NCI-H1436 treated with DMSO at 0.1 percent for 48 hours (cell line): Measurements from ENCODE around the gene ZNF714.
"Not testable (repeated sequence)": the region's sequence is repeated elsewhere in the genome, so short reads cannot be mapped to it uniquely, and the experiment has no call there.

Source experiments
- DNase-seq: peaks from one replicate; lab custom pipeline; 2025; lab: John Stamatoyannopoulos, UW

Gene ZNF714

DNA sequence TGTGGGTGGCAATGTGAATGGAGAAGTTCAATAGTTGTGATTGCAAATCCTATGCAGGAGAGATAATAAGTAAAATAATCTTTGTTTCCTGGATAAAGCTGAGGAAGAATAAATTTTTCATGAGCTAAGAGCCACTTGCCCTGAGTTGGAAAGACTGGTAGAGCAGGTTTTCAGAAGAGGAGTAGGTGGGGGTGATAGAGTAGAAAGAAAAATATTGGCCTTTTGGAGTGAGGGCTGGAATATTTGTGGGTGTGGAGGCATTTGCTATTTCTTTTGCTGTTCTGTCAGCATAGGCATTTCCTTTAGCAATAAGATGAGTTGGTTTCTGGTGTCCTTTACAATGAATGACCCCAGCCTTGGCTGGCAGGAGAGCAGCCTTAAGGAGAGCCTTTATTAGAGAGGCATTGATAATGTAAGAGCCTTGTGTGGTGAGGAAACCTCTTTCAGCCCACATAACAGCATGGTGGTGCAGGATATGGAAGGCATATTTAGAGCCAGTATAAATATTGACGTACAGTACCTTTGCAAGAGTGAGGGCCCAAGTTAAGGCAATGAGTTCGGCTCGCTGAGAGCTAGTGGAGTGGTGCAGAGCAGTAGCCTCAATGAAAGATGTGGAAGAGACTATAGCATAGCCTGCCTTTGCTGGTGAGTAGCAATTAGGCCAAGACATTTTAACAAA, 48.2 kb downstream of the ZNF714 start:
- no peak for DNase-seq

DNA sequence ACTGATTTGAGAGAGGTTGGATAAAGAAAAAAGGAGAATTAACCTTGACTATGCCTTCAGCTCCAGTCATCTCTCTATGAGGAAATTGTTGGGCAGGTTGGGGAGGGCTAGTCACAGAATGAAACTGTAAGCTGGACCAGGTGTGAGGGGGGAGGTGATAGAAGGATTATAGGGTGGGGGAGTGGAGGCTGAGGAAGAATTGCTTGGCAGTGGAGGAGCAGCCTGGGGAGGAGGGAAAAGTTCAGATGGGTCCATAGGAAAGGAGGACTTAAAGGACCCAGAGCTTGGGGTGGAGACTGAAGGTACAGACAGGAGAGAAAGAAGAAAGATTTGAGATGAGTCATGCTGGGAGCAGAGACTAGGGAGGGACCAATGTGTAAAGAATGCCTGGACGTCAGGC, 51.6 kb downstream of the ZNF714 start:
- no peak for DNase-seq

DNA sequence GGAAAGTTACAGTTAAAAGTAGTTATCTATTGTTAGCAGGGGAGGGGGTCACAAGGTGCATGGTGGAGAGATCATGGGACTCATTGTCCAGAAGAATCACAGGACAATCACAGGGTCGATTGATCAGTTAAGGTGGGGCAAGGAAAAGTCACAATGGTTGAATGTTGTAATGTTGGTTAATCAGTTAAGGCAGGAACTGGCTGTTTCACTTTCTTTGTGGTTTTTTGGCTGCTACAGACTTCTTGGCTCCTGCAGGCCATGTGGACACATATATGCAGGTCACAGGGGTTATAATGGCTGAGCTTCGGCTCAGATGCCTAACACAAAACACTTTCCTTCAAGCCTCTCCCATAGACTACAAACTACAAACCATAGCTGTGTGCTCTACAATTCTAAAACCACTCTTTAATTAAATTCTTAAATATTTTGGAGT, 52.9 kb downstream of the ZNF714 start:
- DNase-seq = no peak

DNA sequence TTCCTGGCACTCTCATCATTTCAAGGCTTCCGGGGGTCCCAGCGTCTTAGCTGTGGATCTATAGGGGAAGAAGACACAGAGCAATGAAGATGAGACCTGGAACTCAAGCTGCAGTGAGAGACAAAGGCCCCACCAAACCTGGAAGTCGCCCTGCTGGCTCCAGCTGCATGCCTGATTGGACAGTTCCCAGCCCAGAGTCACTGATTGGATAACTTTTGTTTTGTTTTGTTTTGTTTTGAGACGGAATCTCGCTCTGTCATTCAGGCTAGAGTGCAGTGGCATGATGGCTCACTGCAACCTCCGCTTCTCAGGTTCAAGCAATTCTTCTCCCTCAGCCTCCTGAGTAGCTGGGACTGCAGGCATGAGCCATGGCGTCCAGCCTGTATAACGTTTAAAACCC, 53.4 kb downstream of the ZNF714 start:
- DNase-seq = no peak

DNA sequence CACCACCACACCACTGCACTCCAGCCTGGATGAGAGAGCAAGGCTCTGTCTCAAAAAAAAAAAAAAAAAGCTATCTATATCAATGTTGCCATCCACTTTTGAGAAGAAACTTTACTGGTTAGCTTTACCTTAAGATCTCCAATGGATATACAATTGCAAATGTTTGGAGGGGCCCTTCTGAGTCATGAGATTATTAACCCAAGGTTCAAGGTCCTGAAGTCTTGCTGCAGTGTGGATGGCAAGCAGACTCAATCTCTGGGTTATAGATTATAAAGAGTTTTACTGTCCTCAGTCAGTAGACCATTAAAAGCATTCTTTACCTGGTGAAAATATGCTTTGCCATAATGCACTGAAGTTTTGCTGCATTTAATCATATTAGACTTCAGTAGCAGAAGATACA, 56.1 kb downstream of the ZNF714 start:
- DNase-seq = no peak

DNA sequence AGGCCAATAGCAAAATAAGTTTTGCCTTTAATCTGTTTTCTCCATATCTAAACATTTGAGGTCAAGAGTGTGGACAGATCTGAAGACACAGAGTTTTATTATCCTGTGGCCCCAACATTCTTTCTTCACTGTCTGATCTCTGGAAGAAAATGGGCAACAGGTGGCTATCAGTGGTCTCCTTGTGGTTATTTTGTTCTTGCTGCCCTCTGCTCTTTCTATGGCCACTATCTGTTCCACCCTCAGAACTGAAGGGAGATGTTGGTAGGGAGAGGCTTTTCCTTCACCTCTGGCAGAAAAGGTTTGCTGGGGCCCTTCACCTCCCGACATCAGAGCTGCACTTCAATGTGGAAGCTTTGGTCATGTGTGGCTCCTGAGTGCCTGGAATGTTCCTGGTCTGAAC, 59.0 kb downstream of the ZNF714 start:
- not testable (repeated sequence) for DNase-seq

DNA sequence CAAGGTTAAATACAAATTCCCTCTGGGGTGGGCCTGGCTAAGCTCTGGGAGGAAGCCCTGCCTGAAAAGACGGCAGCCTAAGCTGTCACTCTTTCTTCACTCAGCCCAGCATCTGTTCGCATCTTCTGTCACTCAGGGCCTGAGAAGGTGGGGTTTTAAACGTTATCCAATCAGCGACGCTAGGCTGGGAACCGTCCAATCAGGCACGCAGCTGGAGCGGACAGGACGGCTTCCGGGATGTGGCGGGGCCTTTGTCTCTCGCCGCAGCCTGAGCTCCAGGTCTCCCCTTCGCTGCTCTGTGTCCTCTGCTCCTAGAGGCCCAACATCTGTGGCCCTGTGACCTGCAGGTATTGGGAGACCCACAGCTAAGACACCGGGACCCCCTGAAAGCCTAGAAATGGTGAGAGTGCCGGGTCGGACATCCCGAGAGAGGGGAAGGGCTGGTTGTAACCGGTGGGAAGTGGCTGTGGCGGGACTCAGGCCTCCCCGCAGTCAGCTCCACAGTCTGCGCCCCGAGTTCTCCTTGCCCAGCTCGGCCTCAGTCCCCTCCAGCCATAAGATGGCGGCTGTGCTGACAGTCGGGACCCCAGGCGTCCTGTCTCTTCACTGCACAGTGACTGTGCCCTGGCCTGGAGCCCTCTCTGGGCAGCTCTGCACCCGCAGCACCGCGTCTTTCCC, 59.9 kb downstream of the ZNF714 start, which contains the start of gene ZNF431:
Gene ZNF431 (plus strand): TSS at position 254 of the 678 bp plus-strand sequence. CDS start 144 bp downstream, at position 398.
- DNase-seq = peak; percentile 87

DNA sequence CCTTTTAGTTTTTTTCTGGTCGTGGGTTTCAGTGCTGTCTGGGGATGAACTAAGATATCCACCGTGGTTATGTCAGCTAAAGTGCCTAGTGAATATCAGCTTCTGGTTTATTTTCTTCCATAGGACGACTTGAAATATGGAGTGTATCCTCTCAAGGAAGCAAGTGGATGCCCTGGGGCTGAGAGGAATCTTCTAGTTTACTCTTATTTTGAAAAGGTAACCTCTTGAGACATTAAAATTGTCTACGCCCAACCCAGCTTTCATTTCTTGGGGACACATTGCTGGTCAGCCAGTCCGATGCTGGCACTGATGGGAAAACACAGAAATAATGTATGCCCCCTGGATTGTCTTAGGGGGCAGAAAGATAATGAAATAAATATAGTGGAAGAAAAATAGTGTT, 61.4 kb downstream of the ZNF714 start:
- no peak for DNase-seq

DNA sequence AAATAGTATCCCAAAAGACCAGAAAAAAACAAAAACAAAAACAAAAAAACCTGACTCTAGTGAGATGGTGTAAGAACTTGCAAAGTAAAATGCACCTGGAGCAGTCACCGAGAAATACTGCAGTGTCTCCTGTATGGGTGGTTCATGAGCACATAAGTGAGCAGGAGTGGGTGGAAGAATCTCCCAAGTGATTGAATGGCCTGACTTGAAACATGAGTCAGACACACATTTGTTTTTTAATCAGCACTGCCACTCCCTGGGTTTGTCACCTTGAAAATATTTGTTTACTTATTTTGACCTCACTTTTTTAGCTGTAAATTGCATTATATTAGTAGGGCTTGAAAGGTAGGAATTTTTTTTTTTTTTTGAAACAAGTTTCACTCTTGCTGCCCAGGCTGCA, 61.9 kb downstream of the ZNF714 start:
- DNase-seq = no peak

DNA sequence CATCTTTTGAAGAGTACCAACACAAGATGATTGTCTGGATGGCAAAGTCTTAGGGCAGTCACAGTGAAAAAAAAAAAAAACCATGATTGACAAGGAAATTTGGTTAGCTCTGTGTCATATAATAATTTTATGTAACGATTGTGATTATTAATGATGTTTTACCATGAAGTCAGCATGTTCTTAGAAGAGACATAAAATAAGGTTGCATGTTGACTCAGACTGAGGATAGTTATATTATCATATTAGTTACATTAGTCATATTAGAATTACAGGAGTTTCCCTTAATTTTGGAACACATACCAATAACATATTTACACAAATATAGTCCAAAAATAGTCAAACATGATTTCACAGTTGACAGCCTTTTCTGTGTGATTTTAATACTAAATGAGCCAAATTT, 65.5 kb downstream of the ZNF714 start:
- no peak for DNase-seq

DNA sequence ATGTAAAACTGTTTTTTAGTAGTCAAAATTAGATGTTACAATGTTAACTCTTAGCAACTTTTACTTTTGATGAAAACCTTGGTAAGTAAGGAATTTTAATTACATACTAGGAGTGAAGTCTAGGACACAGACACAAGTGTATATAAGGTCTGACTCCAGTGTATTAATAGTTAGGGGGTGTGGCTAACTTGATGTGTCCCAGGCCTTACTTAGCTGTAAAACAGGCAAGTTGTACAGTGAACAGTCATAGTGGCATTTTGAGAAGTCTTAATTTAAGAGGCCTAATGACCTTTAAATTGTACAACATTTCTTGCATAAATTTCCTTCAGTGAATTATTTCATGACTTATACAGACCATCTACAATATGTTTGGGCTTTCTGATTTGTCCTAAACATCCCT, 66.7 kb downstream of the ZNF714 start:
- DNase-seq = no peak

DNA sequence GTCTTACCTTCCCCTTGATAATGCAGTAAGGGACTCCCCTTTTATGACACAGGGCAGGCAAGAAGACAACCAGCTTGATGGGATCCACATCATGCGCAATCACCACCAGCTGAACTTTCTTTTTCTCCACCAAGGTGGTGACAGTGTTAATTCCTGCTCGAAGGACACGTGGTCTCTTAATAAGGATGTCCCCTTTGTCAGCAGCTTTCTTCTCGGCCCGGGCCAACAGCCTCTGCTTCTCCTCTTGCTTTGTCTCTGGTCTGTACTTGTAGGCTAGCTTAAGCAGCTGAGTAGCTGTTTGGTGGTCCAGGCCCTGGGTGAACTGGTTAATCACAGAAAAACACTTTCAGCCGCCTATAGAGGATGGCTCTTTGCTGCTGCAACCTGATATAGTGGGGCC, 67.9 kb downstream of the ZNF714 start:
- no peak for DNase-seq

DNA sequence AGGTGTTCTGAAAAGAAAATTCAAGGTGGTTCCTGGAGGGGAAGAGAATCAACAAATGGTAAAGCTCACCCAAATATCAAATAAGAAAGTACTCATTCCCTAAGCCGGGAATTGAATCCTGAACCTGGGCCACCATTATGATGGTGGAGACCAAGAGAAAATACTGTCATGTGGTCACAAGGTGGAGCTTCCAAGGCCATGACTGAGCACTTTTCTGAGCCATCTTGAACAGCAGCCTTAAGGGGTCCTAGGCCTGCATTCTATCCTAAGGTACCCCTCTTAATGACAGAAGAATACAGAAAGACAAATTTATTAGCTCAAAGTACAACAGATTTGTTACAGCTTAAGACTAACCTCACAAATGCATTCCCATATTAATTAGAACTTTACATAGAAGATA, 69.5 kb downstream of the ZNF714 start:
- no peak for DNase-seq

DNA sequence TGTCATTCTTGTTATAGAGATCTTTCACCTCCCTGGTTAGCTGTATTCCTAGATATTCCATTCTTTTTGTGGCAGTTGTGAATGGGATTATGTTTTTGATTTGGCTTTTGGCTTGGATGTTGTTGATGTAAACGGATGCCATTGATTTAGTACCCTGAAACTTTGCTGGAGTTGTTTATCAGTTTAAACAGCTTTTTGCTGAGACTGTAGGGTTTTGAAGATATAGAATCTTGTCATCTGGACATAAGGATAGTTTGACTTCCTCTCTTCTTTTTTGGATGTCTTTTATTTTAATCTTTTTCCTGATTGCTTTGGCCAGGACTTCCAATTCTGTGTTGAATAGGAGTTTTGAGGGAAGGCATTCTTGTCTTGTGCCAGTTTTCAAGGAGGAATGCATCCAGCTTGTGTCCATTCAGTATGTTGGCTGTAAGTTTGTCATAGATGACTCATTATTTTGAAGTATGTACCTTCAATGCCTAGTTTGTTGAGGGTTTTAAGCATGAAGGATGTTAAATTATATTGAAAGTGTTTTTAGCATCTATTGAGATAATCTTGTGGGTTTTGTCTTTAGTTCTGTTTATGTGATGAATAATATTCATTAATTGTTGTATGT, 76.6 kb downstream of the ZNF714 start:
- DNase-seq = no peak

DNA sequence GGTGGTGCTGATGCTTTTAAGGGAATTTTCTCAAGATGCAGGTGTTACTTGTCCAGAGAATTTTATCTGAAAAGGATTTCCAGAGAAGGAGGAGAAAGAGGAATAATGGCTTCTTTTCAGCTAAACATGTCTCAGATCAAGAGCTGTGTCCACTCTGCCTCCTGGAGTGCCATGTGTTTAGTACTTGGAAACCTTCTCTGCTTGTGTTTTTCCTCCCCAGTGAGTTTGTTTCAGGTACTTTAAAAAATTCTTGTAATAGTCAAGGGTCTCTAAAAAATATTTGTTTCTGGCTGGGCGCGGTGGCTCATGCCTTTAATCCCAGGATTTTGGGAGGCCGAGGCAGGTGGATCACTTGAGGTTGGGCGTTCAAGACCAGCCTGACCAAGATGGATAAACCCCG, 82.5 kb downstream of the ZNF714 start:
- no peak for DNase-seq

DNA sequence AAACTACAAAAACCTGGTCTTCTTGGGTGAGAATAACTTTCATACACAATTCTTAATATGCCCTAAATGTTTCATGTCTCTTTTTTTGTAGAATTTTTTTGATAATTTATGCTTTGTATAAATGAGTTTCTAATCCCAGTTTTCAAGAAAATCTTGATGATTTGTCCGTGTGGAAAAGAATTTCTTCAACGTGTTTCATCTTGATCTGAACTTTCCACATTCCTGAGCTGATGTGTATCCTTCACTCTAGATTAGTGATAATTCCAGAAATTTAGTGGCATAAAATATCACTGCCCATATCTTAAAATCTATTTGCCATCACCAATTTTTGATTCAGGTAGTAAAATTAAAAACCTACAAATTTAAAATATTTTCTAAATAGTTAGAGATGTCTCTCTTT, 84.4 kb downstream of the ZNF714 start:
- DNase-seq = no peak
